OCI-LY1 (cell line): ENCODE data around the gene ELK3.

ENCODE experiments used
- CTCF ChIP-seq: fragments of 200-600 bp; sonication (generic), shearing (Covaris generic); IDR thresholded peaks from 2 replicates; pipeline ENCODE4 v1.5.1; 2017; ENCODE audit warnings: mild to moderate bottlenecking, antibody characterized with exemption, low read length, moderate library complexity, mixed read lengths
- EZH2 ChIP-seq: fragments of 200-600 bp; sonication (generic), shearing (Covaris generic); IDR thresholded peaks from 2 replicates; pipeline ENCODE4 v1.8.0; 2017; ENCODE audit warnings: borderline replicate concordance, mixed run types, mild to moderate bottlenecking, antibody characterized with exemption, low read length, moderate library complexity, mixed read lengths

GRCh38 chr12:96208801-96209549 lies 14.8 kb downstream of the ELK3 start:
- TF ChIP-seq CTCF, result no peak
- no peak for TF ChIP-seq EZH2
